Measurements from ENCODE around the gene RAB31.

DNA sequence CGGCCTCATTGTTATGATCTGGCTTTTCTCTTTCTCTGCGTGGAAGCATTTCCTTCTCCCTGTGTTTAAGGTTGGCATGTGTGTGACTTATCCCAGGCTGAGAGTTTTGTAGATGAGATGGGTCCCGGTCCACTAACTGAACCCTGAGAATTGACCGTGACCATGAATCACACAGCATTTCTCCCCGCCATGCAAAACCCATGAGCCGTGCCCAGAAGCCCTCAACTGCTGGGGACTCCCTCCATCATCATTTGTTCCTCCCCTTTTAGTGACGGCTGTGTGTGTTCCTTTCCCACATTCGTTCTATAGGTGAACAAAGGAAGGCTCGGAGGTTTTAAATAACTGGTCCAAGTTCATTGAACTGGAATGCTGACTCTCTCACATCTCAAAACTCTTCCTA, 147.6 kb downstream of the RAB31 start:
- TF ChIP-seq EZH2 (IDR thresholded peaks at IDR 0.05; ENCODE audit: low read length), result no peak
- TF ChIP-seq, protein P1, sequence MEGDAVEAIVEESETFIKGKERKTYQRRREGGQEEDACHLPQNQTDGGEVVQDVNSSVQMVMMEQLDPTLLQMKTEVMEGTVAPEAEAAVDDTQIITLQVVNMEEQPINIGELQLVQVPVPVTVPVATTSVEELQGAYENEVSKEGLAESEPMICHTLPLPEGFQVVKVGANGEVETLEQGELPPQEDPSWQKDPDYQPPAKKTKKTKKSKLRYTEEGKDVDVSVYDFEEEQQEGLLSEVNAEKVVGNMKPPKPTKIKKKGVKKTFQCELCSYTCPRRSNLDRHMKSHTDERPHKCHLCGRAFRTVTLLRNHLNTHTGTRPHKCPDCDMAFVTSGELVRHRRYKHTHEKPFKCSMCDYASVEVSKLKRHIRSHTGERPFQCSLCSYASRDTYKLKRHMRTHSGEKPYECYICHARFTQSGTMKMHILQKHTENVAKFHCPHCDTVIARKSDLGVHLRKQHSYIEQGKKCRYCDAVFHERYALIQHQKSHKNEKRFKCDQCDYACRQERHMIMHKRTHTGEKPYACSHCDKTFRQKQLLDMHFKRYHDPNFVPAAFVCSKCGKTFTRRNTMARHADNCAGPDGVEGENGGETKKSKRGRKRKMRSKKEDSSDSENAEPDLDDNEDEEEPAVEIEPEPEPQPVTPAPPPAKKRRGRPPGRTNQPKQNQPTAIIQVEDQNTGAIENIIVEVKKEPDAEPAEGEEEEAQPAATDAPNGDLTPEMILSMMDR (optimal IDR thresholded peaks at IDR 0.05 in 1 of 3, IDR thresholded peaks at IDR 0.05 in 1 of 3, conservative IDR thresholded peaks at IDR 0.05 in 1 of 3; ENCODE audit: extremely low read depth in 1 of 3, insufficient read depth in 2 of 3, low read length in 3 of 3), result no peak

All from keratinocyte (primary cell).